Loucy (cell line): Measurements from ENCODE around the gene AGPAT3.

Experiments
- H2AFZ ChIP-seq: fragments of 200-600 bp; sonication (generic); 2 replicates; pipeline ENCODE4 v1.6.0; 2016; ENCODE audit warnings: antibody characterized with exemption, mild to moderate bottlenecking, low read length, moderate library complexity
- H3F3A ChIP-seq: fragments of 200-600 bp; 2 replicates; pipeline ENCODE4 v1.6.0; 2016; ENCODE audit warnings: antibody characterized with exemption, low read depth, mild to moderate bottlenecking
- H3K27me3 ChIP-seq: fragments of 200-600 bp; sonication (generic); 2 replicates; pipeline ENCODE4 v1.6.1; 2014; ENCODE audit warnings: low read length, mild to moderate bottlenecking; ENCODE audit not compliant: insufficient read depth, poor library complexity, severe bottlenecking
- H3K36me3 ChIP-seq: fragments of 200-600 bp; sonication (generic); 2 replicates; pipeline ENCODE4 v1.6.1; 2016; ENCODE audit warnings: low read length; ENCODE audit not compliant: insufficient read depth
- H3K4me1 ChIP-seq: fragments of 200-600 bp; sonication (generic); 2 replicates; pipeline ENCODE4 v1.5.1; 2014; ENCODE audit warnings: low read length, mild to moderate bottlenecking; ENCODE audit not compliant: insufficient read depth, poor library complexity, severe bottlenecking
- H3K4me2 ChIP-seq: fragments of 200-600 bp; sonication (generic); 2 replicates; pipeline ENCODE4 v1.6.0; 2014; ENCODE audit warnings: antibody characterized with exemption, low read length, low read depth, mild to moderate bottlenecking; ENCODE audit not compliant: poor library complexity, severe bottlenecking
- H3K4me3 ChIP-seq: fragments of 200-600 bp; sonication (generic); 2 replicates; pipeline ENCODE4 v1.5.1; 2014; ENCODE audit warnings: low read length, mild to moderate bottlenecking, mixed read lengths; ENCODE audit not compliant: poor library complexity, severe bottlenecking
- H3K79me2 ChIP-seq: fragments of 200-600 bp; sonication (generic); 2 replicates; pipeline ENCODE4 v1.6.1; 2014; ENCODE audit warnings: low read length; ENCODE audit not compliant: insufficient read depth
- H3K9ac ChIP-seq: fragments of 200-600 bp; sonication (generic); 2 replicates; pipeline ENCODE4 v1.6.0; 2014; ENCODE audit warnings: mild to moderate bottlenecking, low read depth, low read length, moderate library complexity; ENCODE audit not compliant: poor library complexity, severe bottlenecking
- H3K9me2 ChIP-seq: fragments of 200-600 bp; sonication (generic); replicated peaks from 2 replicates; pipeline ENCODE4 v1.6.1; 2016; ENCODE audit warnings: low read depth, low read length, mixed read lengths
- H3K9me3 ChIP-seq: fragments of 200-600 bp; sonication (generic); 2 replicates; pipeline ENCODE4 v1.6.1; 2014; ENCODE audit warnings: mild to moderate bottlenecking, antibody characterized with exemption, low read length, low read depth; ENCODE audit not compliant: insufficient read depth
- H4K20me1 ChIP-seq: fragments of 200-600 bp; sonication (generic); 2 replicates; pipeline ENCODE4 v1.6.0; 2014; ENCODE audit warnings: antibody characterized with exemption, low read length, mild to moderate bottlenecking; ENCODE audit not compliant: insufficient read depth, poor library complexity, severe bottlenecking
- EZH2phosphoT487 ChIP-seq: fragments of 200-600 bp; IDR thresholded peaks from 2 replicates; pipeline ENCODE4 v1.6.1; 2018; ENCODE audit warnings: antibody characterized with exemption, mild to moderate bottlenecking, moderate library complexity, borderline replicate concordance
- TF ChIP-seq, protein P1 (sequence below): fragments of 200-600 bp; sonication (generic); conservative IDR thresholded peaks from 2 replicates; pipeline ENCODE4 v1.5.1; 2014; ENCODE audit warnings: mild to moderate bottlenecking, antibody characterized with exemption, low read length

The AGPAT3 gene

DNA sequence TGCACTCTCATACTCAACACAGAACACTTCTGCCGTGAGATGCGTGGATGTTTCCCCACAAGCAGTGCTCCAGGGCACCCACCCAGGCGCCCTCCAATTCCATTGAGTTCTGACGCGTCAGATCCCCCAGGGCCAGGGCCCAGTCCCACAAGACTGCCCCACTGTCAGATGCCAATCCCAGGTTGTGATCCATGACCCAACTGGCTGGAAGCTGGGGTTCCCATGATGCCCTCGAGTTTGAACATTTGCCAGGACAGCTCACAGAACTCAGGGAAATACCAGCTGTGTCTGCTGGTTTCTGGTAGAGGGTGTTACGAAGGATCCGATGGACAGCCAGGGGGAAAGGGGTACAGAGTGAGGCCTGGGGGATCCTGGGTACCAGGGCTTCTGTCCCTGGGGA lies 58.4 kb downstream of the AGPAT3 start:
- no peaks in the 10 kb centered on the region for H3K9me2 ChIP-seq
- no peak overlapping the region for H3K9ac ChIP-seq
- H3K4me1 ChIP-seq, result peaks cover 6% of the 10 kb centered on the region
- no peaks in the 10 kb centered on the region for H3F3A ChIP-seq
- H3K4me3 ChIP-seq, result no peak overlapping the region
- H3K36me3 ChIP-seq, result peaks cover 9% of the 10 kb centered on the region; the same call in 1 of the 2 replicates
- no peaks in the 10 kb centered on the region for H3K9me3 ChIP-seq
- no peak for TF ChIP-seq EZH2phosphoT487
- TF ChIP-seq, protein P1, sequence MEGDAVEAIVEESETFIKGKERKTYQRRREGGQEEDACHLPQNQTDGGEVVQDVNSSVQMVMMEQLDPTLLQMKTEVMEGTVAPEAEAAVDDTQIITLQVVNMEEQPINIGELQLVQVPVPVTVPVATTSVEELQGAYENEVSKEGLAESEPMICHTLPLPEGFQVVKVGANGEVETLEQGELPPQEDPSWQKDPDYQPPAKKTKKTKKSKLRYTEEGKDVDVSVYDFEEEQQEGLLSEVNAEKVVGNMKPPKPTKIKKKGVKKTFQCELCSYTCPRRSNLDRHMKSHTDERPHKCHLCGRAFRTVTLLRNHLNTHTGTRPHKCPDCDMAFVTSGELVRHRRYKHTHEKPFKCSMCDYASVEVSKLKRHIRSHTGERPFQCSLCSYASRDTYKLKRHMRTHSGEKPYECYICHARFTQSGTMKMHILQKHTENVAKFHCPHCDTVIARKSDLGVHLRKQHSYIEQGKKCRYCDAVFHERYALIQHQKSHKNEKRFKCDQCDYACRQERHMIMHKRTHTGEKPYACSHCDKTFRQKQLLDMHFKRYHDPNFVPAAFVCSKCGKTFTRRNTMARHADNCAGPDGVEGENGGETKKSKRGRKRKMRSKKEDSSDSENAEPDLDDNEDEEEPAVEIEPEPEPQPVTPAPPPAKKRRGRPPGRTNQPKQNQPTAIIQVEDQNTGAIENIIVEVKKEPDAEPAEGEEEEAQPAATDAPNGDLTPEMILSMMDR, result no peak
- H4K20me1 ChIP-seq, result peaks cover 8% of the 10 kb centered on the region
- no peaks in the 10 kb centered on the region for H3K27me3 ChIP-seq
- H3K79me2 ChIP-seq, result peaks cover 45% of the 10 kb centered on the region
- H2AFZ ChIP-seq, result no peak overlapping the region
- no peak overlapping the region for H3K4me2 ChIP-seq

DNA sequence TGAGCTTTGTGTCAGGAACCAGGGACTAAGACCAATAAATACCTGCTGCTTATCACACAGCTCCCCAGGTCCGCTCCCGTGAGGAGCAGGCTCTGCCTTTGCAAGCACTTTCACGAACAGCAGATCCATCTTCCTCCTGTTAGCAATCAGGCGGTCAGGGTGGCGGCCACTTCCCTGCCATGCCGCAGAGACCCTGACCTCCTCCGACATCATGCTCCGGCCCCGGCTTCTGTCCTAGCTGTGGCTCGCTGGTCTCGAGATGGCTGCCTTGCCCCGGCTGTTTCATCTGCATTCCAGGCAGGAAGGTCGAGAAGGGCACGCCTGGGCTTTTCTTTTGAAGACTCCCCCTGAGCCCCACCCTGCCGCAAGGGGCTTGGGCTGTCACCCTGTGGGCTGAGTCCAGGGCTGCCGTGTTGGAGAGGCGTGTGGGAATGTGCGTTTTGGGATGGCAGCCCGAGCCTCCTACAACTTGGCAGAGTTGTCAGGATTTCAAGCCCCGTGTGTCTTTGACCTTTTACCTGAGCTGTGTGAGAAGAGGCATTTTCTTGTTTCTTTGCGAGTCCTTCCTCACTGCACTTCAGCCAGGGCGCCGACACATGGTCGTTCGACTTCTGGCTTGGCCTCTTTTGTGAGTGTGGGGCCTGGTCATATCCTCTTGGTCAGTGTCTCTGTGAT lies 59.5 kb downstream of the AGPAT3 start:
- Histone ChIP-seq H3K4me3 (no peak overlapping the region), H3K79me2 (peaks cover 33% of the 10 kb centered on the region), H3K36me3 (peaks cover 13% of the 10 kb centered on the region; the same call in 1 of the 2 replicates), H4K20me1 (peaks cover 5% of the 10 kb centered on the region), H3K9me3 (no peaks in the 10 kb centered on the region), H2AFZ (no peak overlapping the region), H3K27me3 (no peaks in the 10 kb centered on the region), H3F3A (no peaks in the 10 kb centered on the region), H3K9me2 (no peaks in the 10 kb centered on the region), H3K9ac (no peak overlapping the region), H3K4me2 (no peak overlapping the region), H3K4me1 (peaks cover 6% of the 10 kb centered on the region)
- TF ChIP-seq, protein P1, result no peak
- TF ChIP-seq EZH2phosphoT487, result no peak

DNA sequence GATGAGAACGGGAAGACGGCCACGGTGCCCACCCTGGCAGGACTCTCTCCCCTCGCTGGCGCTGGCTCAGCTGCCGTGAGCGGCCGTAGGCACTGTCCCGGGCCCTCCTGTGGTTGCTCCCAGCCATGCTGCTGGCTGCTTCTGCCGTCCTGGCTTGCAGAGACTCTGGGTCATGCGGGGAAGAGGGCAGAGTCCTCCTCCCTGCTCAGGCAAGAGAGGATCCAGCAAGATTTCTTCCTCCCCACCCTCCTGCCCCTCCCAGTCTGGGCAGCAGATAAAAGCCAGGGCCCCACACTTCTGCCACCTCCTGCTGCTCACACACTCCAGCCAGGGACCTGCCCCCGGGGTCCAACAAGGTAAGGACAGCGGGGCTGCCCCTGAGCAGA lies 60.1 kb downstream of the AGPAT3 start:
- no peaks in the 10 kb centered on the region for H3F3A ChIP-seq
- no peak overlapping the region for H3K4me3 ChIP-seq
- H4K20me1 ChIP-seq, result peaks cover 4% of the 10 kb centered on the region
- no peaks in the 10 kb centered on the region for H3K27me3 ChIP-seq
- H3K4me2 ChIP-seq, result no peak overlapping the region
- H3K36me3 ChIP-seq, result peaks cover 16% of the 10 kb centered on the region; the same call in 1 of the 2 replicates
- no peaks in the 10 kb centered on the region for H3K9me3 ChIP-seq
- H2AFZ ChIP-seq, result no peak overlapping the region
- H3K9ac ChIP-seq, result no peak overlapping the region
- no peaks in the 10 kb centered on the region for H3K9me2 ChIP-seq
- TF ChIP-seq, protein P1, result no peak
- TF ChIP-seq EZH2phosphoT487, result no peak
- H3K79me2 ChIP-seq, result peaks cover 28% of the 10 kb centered on the region; the same call in 1 of the 2 replicates
- peaks cover 6% of the 10 kb centered on the region for H3K4me1 ChIP-seq
